GM08714 (cell line): Measurements from ENCODE around the gene TDRD10.
"Not testable (repeated sequence)": the region's sequence is repeated elsewhere in the genome, so short reads cannot be mapped to it uniquely, and the experiment has no call there.

ENCODE experiments used
- H3K4me3 ChIP-seq: fragments of 200-500 bp; sonication (Bioruptor generic); 2 replicates; pipeline ENCODE4 v1.5.1; 2014; ENCODE audit warnings: mild to moderate bottlenecking, low read length, inconsistent platforms
- ZNF274 ChIP-seq: IDR thresholded peaks from 2 replicates; pipeline ENCODE4 v1.6.1; 2012; ENCODE audit warnings: mild to moderate bottlenecking, low read depth, low read length

TDRD10 gene

GRCh38 chr1:154468535-154469250 is 33.3 kb upstream of the TDRD10 start:
- no peak for TF ChIP-seq ZNF274
- H3K4me3 ChIP-seq, result no peak overlapping the region

- no peak for TF ChIP-seq ZNF274
- no peak overlapping the region for H3K4me3 ChIP-seq
Observed at GRCh38 chr1:154469844-154470560, 32.0 kb upstream of the TDRD10 start.

DNA sequence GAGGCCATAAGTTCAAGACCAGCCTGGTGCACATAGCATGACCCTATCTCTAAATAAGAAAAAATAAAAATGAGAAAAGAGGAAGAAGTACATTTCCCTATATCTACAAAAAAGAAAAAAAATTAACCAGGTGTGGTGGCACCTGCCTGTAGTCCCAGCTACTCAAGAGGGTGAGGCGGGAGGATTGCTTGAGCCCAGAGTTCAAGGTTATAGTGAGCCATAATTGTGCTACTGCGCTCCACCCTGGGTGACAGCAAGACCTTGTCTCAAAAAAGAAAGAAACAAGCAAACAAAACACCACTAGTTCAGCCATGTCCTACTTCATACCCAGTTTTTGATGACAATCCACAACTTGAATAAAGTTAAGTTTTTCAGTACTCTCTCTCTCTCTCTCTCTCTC is 30.7 kb upstream of the TDRD10 start:
- no peak for TF ChIP-seq ZNF274
- no peak overlapping the region for H3K4me3 ChIP-seq

GRCh38 chr1:154474802-154475201 is 27.2 kb upstream of the TDRD10 start:
- TF ChIP-seq ZNF274, result no peak
- H3K4me3 ChIP-seq, result no peak overlapping the region

- no peak for TF ChIP-seq ZNF274
- H3K4me3 ChIP-seq, result no peak overlapping the region
Observed at GRCh38 chr1:154476791-154477190, 25.2 kb upstream of the TDRD10 start.

GRCh38 chr1:154478013-154478412 is 24.0 kb upstream of the TDRD10 start:
- H3K4me3 ChIP-seq, result no peak overlapping the region
- no peak for TF ChIP-seq ZNF274

DNA sequence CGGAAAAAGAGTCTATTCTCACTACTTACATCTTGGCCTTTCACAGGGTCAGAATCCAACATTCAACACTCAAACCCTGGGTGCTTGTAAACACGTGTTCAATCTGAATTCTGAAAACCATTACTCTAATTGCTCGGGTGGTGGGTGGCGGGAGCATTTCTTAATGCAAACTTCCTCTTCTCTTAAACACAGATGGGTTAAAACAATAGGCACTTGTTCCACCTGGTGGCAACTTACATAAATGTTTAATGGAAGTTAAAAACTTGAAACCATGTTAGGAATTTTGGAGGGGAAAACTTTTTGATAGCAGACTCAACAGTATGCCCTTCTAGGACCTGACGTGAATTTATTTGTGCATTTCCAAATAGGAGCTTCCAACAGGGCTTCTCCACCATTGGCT is 23.4 kb upstream of the TDRD10 start:
- no peak overlapping the region for H3K4me3 ChIP-seq
- TF ChIP-seq ZNF274, result no peak

- TF ChIP-seq ZNF274, result no peak
- no peak overlapping the region for H3K4me3 ChIP-seq
Observed at GRCh38 chr1:154479764-154480421, 22.1 kb upstream of the TDRD10 start.

DNA sequence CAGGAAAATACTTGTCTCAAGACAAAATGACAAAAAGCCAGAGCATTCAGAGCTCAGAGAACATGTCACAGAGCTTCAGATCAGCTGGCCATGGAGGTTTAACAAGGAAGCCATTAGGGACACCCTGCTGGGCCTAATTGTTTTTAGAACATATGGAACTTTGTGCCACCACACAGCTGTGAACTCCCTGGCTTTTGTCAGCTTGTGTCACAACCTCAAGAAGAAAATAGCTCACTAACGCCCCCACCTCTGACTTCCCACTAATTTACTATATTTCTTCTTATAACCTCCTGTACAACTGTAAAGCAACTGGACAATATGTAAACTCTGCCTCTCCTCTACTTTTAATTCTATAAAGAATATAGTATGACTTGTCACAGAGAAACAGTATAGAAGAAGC is 21.0 kb upstream of the TDRD10 start:
- TF ChIP-seq ZNF274, result no peak
- H3K4me3 ChIP-seq, result no peak overlapping the region

GRCh38 chr1:154483941-154484803 is 17.8 kb upstream of the TDRD10 start:
- no peak for TF ChIP-seq ZNF274
- H3K4me3 ChIP-seq, result no peak overlapping the region

DNA sequence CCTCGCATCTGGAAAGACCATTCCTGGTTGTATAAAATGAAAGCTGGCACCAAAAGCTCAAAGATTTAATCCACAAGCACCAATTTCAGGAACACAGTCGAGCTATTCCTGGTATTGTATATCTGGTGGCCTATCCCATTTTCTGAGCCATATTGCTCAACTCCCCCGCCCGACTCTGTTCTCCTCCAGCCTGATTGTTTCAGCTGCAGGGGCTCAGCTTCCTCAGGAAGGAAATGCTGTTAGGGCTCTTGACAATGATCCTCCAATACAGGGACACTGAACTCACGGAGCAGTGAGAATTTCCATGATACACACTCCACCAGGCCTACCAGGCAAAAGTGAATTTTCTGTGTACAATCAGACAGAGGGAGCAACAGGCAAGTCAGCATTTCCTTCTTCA is 16.9 kb upstream of the TDRD10 start:
- TF ChIP-seq ZNF274, result no peak
- H3K4me3 ChIP-seq, result no peak overlapping the region

- no peak overlapping the region for H3K4me3 ChIP-seq
- TF ChIP-seq ZNF274, result no peak
Observed at GRCh38 chr1:154485910-154486496, 16.0 kb upstream of the TDRD10 start.

GRCh38 chr1:154486756-154487155 is 15.3 kb upstream of the TDRD10 start:
- H3K4me3 ChIP-seq, result not testable (repeated sequence)

- TF ChIP-seq ZNF274, result no peak
Observed at GRCh38 chr1:154488922-154489321, 13.1 kb upstream of the TDRD10 start.

More at GRCh38 chr1:154488922-154489321, 13.1 kb upstream of the TDRD10 start:
- no peak overlapping the region for H3K4me3 ChIP-seq
